HepG2 (cell line): Measurements from ENCODE around the gene ARAP1. TPM values are rescaled to one million over a fixed set of nuclear protein-coding genes. Genes with fewer than 3 reads are reported as not detected.
A peak's percentile ranks its signal among the peaks of the same experiment; 100 is the strongest.

Experiments
- ETV6 ChIP-seq: sonication (generic); formaldehyde crosslinking; conservative IDR thresholded peaks from 2 replicates; pipeline ENCODE4 v1.4.0; 2020; ENCODE audit warnings: missing genetic modification reagents
- FIP1L1 ChIP-seq: fragments of 200-400 bp; formaldehyde crosslinking; IDR thresholded peaks from 2 replicates; pipeline ENCODE4 v1.6.1; 2018; ENCODE audit warnings: low read depth, mild to moderate bottlenecking, low read length, moderate library complexity, borderline replicate concordance; ENCODE audit not compliant: insufficient read depth
- IKZF1 ChIP-seq: fragments of 450-650 bp; IDR thresholded peaks from 2 replicates; pipeline ENCODE4 v1.7.1; 2016
- MXD3 ChIP-seq: IDR thresholded peaks from 2 replicates; pipeline ENCODE4 v1.6.1; 2016; ENCODE audit warnings: mild to moderate bottlenecking, missing biosample characterization, missing genetic modification reagents
- NFYC ChIP-seq: IDR thresholded peaks from 2 replicates; pipeline ENCODE4 v1.6.1; 2016; ENCODE audit warnings: missing genetic modification reagents, missing compliant biosample characterization
- PATZ1 ChIP-seq: sonication (generic); formaldehyde crosslinking; IDR thresholded peaks from 2 replicates; pipeline ENCODE4 v1.4.0; 2020; ENCODE audit warnings: missing genetic modification reagents
- PHF5A ChIP-seq: IDR thresholded peaks from one replicate; pipeline ENCODE4 v1.6.1; 2018; ENCODE audit warnings: low read depth, missing genetic modification reagents; ENCODE audit not compliant: unreplicated experiment
- SALL1 ChIP-seq: sonication (generic); formaldehyde crosslinking; IDR thresholded peaks from 2 replicates; pipeline ENCODE4 v1.8.0; 2022; ENCODE audit warnings: mild to moderate bottlenecking, missing genetic modification reagents
- SNAPC4 ChIP-seq: sonication (generic); formaldehyde crosslinking; IDR thresholded peaks from 2 replicates; pipeline ENCODE4 v1.4.0; 2020; ENCODE audit warnings: mild to moderate bottlenecking, missing genetic modification reagents
- ZNF280B ChIP-seq: sonication (generic); formaldehyde crosslinking; IDR thresholded peaks from 2 replicates; pipeline ENCODE4 v1.5.0; 2020; ENCODE audit warnings: missing genetic modification reagents, mild to moderate bottlenecking, borderline replicate concordance
- ZNF333 ChIP-seq: sonication (generic); formaldehyde crosslinking; IDR thresholded peaks from 2 replicates; pipeline ENCODE4 v1.4.0; 2020; ENCODE audit warnings: mild to moderate bottlenecking, missing genetic modification reagents, borderline replicate concordance
- ZNF350 ChIP-seq: sonication (generic); formaldehyde crosslinking; IDR thresholded peaks from 2 replicates; pipeline ENCODE4 v1.4.0; 2020; ENCODE audit warnings: mild to moderate bottlenecking, low read depth, missing genetic modification reagents, borderline replicate concordance
- ZNF567 ChIP-seq: sonication (generic); formaldehyde crosslinking; IDR thresholded peaks from 2 replicates; pipeline ENCODE4 v1.8.1; 2023; ENCODE audit warnings: mild to moderate bottlenecking, missing genetic modification reagents, borderline replicate concordance
- ZXDC ChIP-seq: sonication (generic); formaldehyde crosslinking; IDR thresholded peaks from 2 replicates; pipeline ENCODE4 v1.5.0; 2020; ENCODE audit warnings: mild to moderate bottlenecking, missing genetic modification reagents
- polyA plus RNA-seq, 8 experiments: library from polyadenylated mRNA; depleted of rRNA in 3 of 8; stranded (reverse) in 7 of 8; unstranded in 1 of 8; fragments of >200 nt; fragmentation: Illumina TruSeq in 4 of 8; extraction: Trizol in 4 of 8; gene quantifications; 2 replicates each; pipeline versions ENCODE4 v1.2.1 to v1.2.3, GENCODE V29; 2011 to 2016; ENCODE audit warnings: low read depth in 4 of 8, missing spikeins in 1 of 8, mixed read lengths in 1 of 8; ENCODE audit not compliant: insufficient read depth in 1 of 8
- total RNA-seq, 5 experiments: library from RNA; depleted of rRNA; stranded (reverse); fragments of >200 nt; fragmentation: Illumina TruSeq; extraction: Trizol; gene quantifications; 2 replicates each; pipeline ENCODE4 v1.2.3, GENCODE V29; 2016; ENCODE audit warnings: low read depth in 1 of 5

Gene ARAP1
- total and polyA plus RNA-seq, 2 of the 13 experiments (the other 11 are each of a cell fraction or from before 2014, with no cell fraction given): 43.2 to 55.5 TPM

- TF ChIP-seq SNAPC4 (CRISPR knock-in tag) (no peak), FIP1L1 (no peak), NFYC (CRISPR knock-in tag) (peak; percentile 79), ZNF280B (CRISPR knock-in tag) (peak; percentile 77; the same call in 1 of the 2 replicates), SALL1 (peak; percentile 89), ZNF333 (CRISPR knock-in tag) (peak; percentile 44; the same call in 1 of the 2 replicates), IKZF1 (no peak), ETV6 (no peak), ZXDC (CRISPR knock-in tag) (no peak), PHF5A (no peak), ZNF567 (CRISPR knock-in tag) (no peak), MXD3 (CRISPR knock-in tag) (0 out of 2 replicates have a peak, but pooled peaks have one; percentile 14), ZNF350 (CRISPR knock-in tag) (no peak), PATZ1 (peak; percentile 85)
Observed at GRCh38 chr11:72787216-72788104, 35.3 kb upstream of the ARAP1 start (continued).
